Activated CD8-positive, alpha-beta memory T cell treated with anti-CD3 and anti-CD28 coated beads, Interleukin-2, amount 50 U/mL, for 48 hours (primary cell): ENCODE data around the gene BCAS4.

Experiments
- DNase-seq: peaks from one replicate; pipeline ENCODE4 v3.0.0-alpha.2; 2020

The BCAS4 gene

GRCh38 chr20:50857348-50857747 lies 62.5 kb downstream of the BCAS4 start:
- no peak for DNase-seq

GRCh38 chr20:50858525-50858924 lies 63.7 kb downstream of the BCAS4 start:
- no peak for DNase-seq

GRCh38 chr20:50859161-50859560 lies 64.3 kb downstream of the BCAS4 start:
- DNase-seq: no peak

- no peak for DNase-seq
Observed at GRCh38 chr20:50861012-50861411, 66.2 kb downstream of the BCAS4 start.

GRCh38 chr20:50862546-50862945 lies 67.7 kb downstream of the BCAS4 start:
- DNase-seq: no peak

GRCh38 chr20:50865114-50865513 lies 70.3 kb downstream of the BCAS4 start:
- no peak for DNase-seq

- no peak for DNase-seq
Observed at GRCh38 chr20:50865591-50865990, 70.7 kb downstream of the BCAS4 start.

- DNase-seq: no peak
Observed at GRCh38 chr20:50866036-50866685, 71.3 kb downstream of the BCAS4 start.

GRCh38 chr20:50866831-50867230 lies 72.0 kb downstream of the BCAS4 start:
- no peak for DNase-seq

GRCh38 chr20:50867805-50868204 lies 72.9 kb downstream of the BCAS4 start:
- no peak for DNase-seq

GRCh38 chr20:50868509-50869495 lies 73.9 kb downstream of the BCAS4 start:
- DNase-seq: no peak

GRCh38 chr20:50870561-50871161 lies 75.8 kb downstream of the BCAS4 start:
- no peak for DNase-seq

GRCh38 chr20:50872560-50873425 lies 77.9 kb downstream of the BCAS4 start:
- no peak for DNase-seq

- DNase-seq: no peak
Observed at GRCh38 chr20:50873585-50873984, 78.7 kb downstream of the BCAS4 start.

- no peak for DNase-seq
Observed at GRCh38 chr20:50874111-50874757, 79.4 kb downstream of the BCAS4 start.

- DNase-seq: no peak
Observed at GRCh38 chr20:50874758-50875665, 80.2 kb downstream of the BCAS4 start.

- DNase-seq: no peak
Observed at GRCh38 chr20:50876063-50876685, 81.3 kb downstream of the BCAS4 start.

GRCh38 chr20:50876816-50877215 lies 82.0 kb downstream of the BCAS4 start:
- no peak for DNase-seq

GRCh38 chr20:50877232-50877743 lies 82.4 kb downstream of the BCAS4 start:
- DNase-seq: no peak
